ENCODE data around the gene PRAF2. TPM values are rescaled to one million over a fixed set of nuclear protein-coding genes. Genes with fewer than 3 reads are reported as not detected.

PRAF2 gene
- total and polyA plus RNA-seq, 2 experiments from 2014 or later = 6.7 to 59.7 TPM

- Histone ChIP-seq H3K79me2 (no peaks in the 10 kb centered on the region), H3K9me3 (ENCODE audit: low read depth) (no peaks in the 10 kb centered on the region), H3K4me2 (peak overlapping the region; percentile 77), H3K36me3 (replicated peaks; ENCODE audit: insufficient read depth, low read depth) (no peaks in the 10 kb centered on the region), H3K9me2 (replicated peaks; ENCODE audit: insufficient read depth) (no peaks in the 10 kb centered on the region), H3K4me1 (ENCODE audit: insufficient read depth) (no peaks in the 10 kb centered on the region), H3K4me3 (peak overlapping the region; percentile 27), H2AFZ (peak overlapping the region; percentile 36), H4K20me1 (ENCODE audit: insufficient read depth, poor library complexity, severe bottlenecking) (no peaks in the 10 kb centered on the region), H3K27ac (peak overlapping the region; percentile 32), H3K27me3 (no peaks in the 10 kb centered on the region)
- TF ChIP-seq EZH2 (IDR thresholded peaks at IDR 0.05; ENCODE audit: borderline replicate concordance) = no peak
- no peak for TF ChIP-seq CTCF (IDR thresholded peaks at IDR 0.05; ENCODE audit: poor library complexity)
- no peak for TF ChIP-seq EZH2phosphoT487 (IDR thresholded peaks at IDR 0.05; ENCODE audit: low read depth, severe bottlenecking, unreplicated experiment)
- DNase-seq (ENCODE audit: low spot score) = peak; percentile 93
- WGBS (ENCODE audit: low lambda C conversion rate, missing lambda C conversion rate) = 46% methylated on average over 64 of the region's 74 CpGs
Observed at GRCh38 chrX:49100704-49101628, 27.2 kb upstream of the PRAF2 start.

GRCh38 chrX:49096419-49096818, 22.6 kb upstream of the PRAF2 start:
- Histone ChIP-seq H3K4me3 (no peak overlapping the region), H3K4me2 (no peak overlapping the region), H4K20me1 (ENCODE audit: insufficient read depth, poor library complexity, severe bottlenecking) (no peaks in the 10 kb centered on the region), H3K9me2 (replicated peaks; ENCODE audit: insufficient read depth) (no peaks in the 10 kb centered on the region), H2AFZ (no peak overlapping the region), H3K9me3 (ENCODE audit: low read depth) (no peaks in the 10 kb centered on the region), H3K4me1 (ENCODE audit: insufficient read depth) (no peaks in the 10 kb centered on the region), H3K27me3 (no peaks in the 10 kb centered on the region), H3K36me3 (replicated peaks; ENCODE audit: insufficient read depth, low read depth) (no peaks in the 10 kb centered on the region), H3K27ac (no peak overlapping the region), H3K79me2 (no peaks in the 10 kb centered on the region)
- DNase-seq (ENCODE audit: low spot score) = no peak
- 93% methylated on average over 4 of the region's 4 CpGs for WGBS (ENCODE audit: low lambda C conversion rate, missing lambda C conversion rate)
- no peak for TF ChIP-seq EZH2 (IDR thresholded peaks at IDR 0.05; ENCODE audit: borderline replicate concordance)
- no peak for TF ChIP-seq CTCF (IDR thresholded peaks at IDR 0.05; ENCODE audit: poor library complexity)
- no peak for TF ChIP-seq EZH2phosphoT487 (IDR thresholded peaks at IDR 0.05; ENCODE audit: low read depth, severe bottlenecking, unreplicated experiment)

GRCh38 chrX:49089553-49089952, 15.8 kb upstream of the PRAF2 start:
- H3K27me3 ChIP-seq = no peaks in the 10 kb centered on the region
- H3K9me3 ChIP-seq (ENCODE audit: low read depth) = no peaks in the 10 kb centered on the region
- no peak overlapping the region for H3K27ac ChIP-seq
- no peaks in the 10 kb centered on the region for H4K20me1 ChIP-seq (ENCODE audit: insufficient read depth, poor library complexity, severe bottlenecking)
- no peak for DNase-seq (ENCODE audit: low spot score)
- no peaks in the 10 kb centered on the region for H3K36me3 ChIP-seq (replicated peaks; ENCODE audit: insufficient read depth, low read depth)
- no peak overlapping the region for H2AFZ ChIP-seq
- H3K4me2 ChIP-seq = no peak overlapping the region
- TF ChIP-seq CTCF (IDR thresholded peaks at IDR 0.05; ENCODE audit: poor library complexity) (no peak), EZH2 (IDR thresholded peaks at IDR 0.05; ENCODE audit: borderline replicate concordance) (no peak), EZH2phosphoT487 (IDR thresholded peaks at IDR 0.05; ENCODE audit: low read depth, severe bottlenecking, unreplicated experiment) (no peak)
- WGBS (ENCODE audit: low lambda C conversion rate, missing lambda C conversion rate) = 83% methylated on average over 4 of the region's 4 CpGs
- no peak overlapping the region for H3K4me3 ChIP-seq
- no peaks in the 10 kb centered on the region for H3K9me2 ChIP-seq (replicated peaks; ENCODE audit: insufficient read depth)
- no peaks in the 10 kb centered on the region for H3K4me1 ChIP-seq (ENCODE audit: insufficient read depth)
- H3K79me2 ChIP-seq = no peaks in the 10 kb centered on the region
